ENCODE results near the gene IARS2.
A peak's percentile ranks its signal among the peaks of the same experiment; 100 is the strongest.
"Not testable (repeated sequence)": the region's sequence is repeated elsewhere in the genome, so short reads cannot be mapped to it uniquely, and the experiment has no call there.

IARS2 gene

GRCh38 chr1:220113136-220113695 is 19.3 kb downstream of the IARS2 start:
- peak; percentile 26 for DNase-seq (ENCODE audit: low spot score)

GRCh38 chr1:220119043-220119512 is 25.1 kb downstream of the IARS2 start:
- no peak for DNase-seq (ENCODE audit: low spot score)

- no peak for DNase-seq (ENCODE audit: low spot score)
Observed at GRCh38 chr1:220121791-220122530, 28.0 kb downstream of the IARS2 start.

GRCh38 chr1:220123066-220123465 is 29.1 kb downstream of the IARS2 start:
- no peak for DNase-seq (ENCODE audit: low spot score)

GRCh38 chr1:220123889-220124288 is 30.0 kb downstream of the IARS2 start:
- no peak for DNase-seq (ENCODE audit: low spot score)

- DNase-seq (ENCODE audit: low spot score): peak; percentile 25
Observed at GRCh38 chr1:220124542-220124941, 30.6 kb downstream of the IARS2 start.

- no peak for DNase-seq (ENCODE audit: low spot score)
Observed at GRCh38 chr1:220127076-220127475, 33.1 kb downstream of the IARS2 start.

- no peak for DNase-seq (ENCODE audit: low spot score)
Observed at GRCh38 chr1:220129479-220130210, 35.7 kb downstream of the IARS2 start.

- DNase-seq (ENCODE audit: low spot score): no peak
Observed at GRCh38 chr1:220135755-220136154, 41.8 kb downstream of the IARS2 start.

GRCh38 chr1:220137019-220137786 is 43.3 kb downstream of the IARS2 start:
- DNase-seq (ENCODE audit: low spot score): no peak

GRCh38 chr1:220139966-220140365 is 46.0 kb downstream of the IARS2 start:
- no peak for DNase-seq (ENCODE audit: low spot score)

- no peak for DNase-seq (ENCODE audit: low spot score)
Observed at GRCh38 chr1:220144051-220144450, 50.1 kb downstream of the IARS2 start.

GRCh38 chr1:220149742-220150141 is 55.8 kb downstream of the IARS2 start:
- no peak for DNase-seq (ENCODE audit: low spot score)

GRCh38 chr1:220151454-220151853 is 57.5 kb downstream of the IARS2 start:
- DNase-seq (ENCODE audit: low spot score): no peak

- DNase-seq (ENCODE audit: low spot score): no peak
Observed at GRCh38 chr1:220153147-220153546, 59.2 kb downstream of the IARS2 start.

GRCh38 chr1:220156620-220157146 is 62.8 kb downstream of the IARS2 start:
- DNase-seq (ENCODE audit: low spot score): no peak

- no peak for DNase-seq (ENCODE audit: low spot score)
Observed at GRCh38 chr1:220157738-220158137, 63.8 kb downstream of the IARS2 start.

- DNase-seq (ENCODE audit: low spot score): not testable (repeated sequence)
Observed at GRCh38 chr1:220158530-220158929, 64.6 kb downstream of the IARS2 start.

GRCh38 chr1:220159041-220159440 is 65.1 kb downstream of the IARS2 start:
- DNase-seq (ENCODE audit: low spot score): no peak

GRCh38 chr1:220160027-220160426 is 66.1 kb downstream of the IARS2 start:
- no peak for DNase-seq (ENCODE audit: low spot score)

GRCh38 chr1:220164116-220164515 is 70.2 kb downstream of the IARS2 start:
- DNase-seq (ENCODE audit: low spot score): no peak

GRCh38 chr1:220164517-220164916 is 70.6 kb downstream of the IARS2 start:
- no peak for DNase-seq (ENCODE audit: low spot score)

Data from AG08395 (cell line).